GM18499 (cell line): Measurements from ENCODE around the gene IL1RAP.

Experiments used
- ATAC-seq: cut with Tn5 transposase; IDR thresholded peaks from one replicate; pipeline ENCODE4 v1.9.1; 2021; ENCODE audit warnings: moderate number of reproducible peaks; ENCODE audit not compliant: insufficient read depth, unreplicated experiment

IL1RAP gene

DNA sequence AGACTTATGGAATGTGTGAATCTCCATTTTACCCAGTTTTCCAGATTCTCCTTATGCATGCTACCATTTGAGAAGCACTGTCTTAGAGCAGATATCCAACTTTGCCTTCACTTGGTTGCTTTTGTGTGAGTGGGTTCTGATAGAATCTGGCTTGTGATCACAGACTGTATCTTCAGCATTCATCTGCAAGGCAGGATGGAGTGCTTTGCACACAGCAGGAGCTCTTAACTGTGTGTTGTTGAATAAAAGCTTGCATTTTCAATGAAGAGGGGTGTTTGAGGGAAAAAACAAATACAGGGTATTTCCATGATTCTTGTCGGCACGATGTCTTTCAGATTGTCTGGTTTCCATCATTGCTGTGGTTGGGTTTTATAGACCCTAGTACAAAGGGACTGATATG, 24.4 kb downstream of the IL1RAP start:
- ATAC-seq = no peak

DNA sequence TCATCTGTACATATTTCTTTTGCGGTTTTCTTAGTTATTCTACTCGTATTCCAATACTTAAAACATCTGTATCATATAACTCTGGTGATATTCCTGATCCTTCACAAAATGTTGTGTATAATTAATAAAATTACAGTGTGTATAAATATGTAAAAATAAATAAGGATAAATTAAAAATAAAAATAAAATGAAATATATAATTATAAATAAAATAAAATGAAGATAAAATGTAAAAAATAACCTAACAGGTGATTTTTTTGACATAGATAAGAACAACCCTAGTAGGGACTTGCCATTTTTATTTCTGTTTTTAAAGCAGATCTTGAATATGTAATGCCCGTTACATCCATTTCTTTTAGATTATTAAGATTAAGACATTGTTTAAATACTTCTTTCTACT, 25.6 kb downstream of the IL1RAP start:
- ATAC-seq = no peak

DNA sequence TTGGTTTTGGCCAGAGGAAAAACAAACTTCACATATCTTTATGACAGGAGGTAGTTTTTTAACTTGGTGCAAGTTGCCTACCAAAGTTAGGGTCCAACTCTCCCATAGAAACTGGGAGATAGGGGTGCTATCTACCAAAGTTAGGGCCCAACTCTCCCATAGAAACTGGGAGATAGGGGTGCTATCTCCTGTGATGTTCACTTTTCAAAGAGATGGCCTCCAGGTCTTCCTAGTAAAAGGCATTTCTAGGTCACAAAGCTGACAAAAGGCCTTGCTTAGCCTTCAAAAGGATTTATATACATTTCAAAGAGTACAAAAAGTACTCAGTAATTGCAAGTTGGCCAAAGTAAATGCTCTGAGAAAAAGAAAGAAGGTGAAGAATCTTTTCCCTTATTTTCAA, 27.1 kb downstream of the IL1RAP start:
- ATAC-seq = no peak

DNA sequence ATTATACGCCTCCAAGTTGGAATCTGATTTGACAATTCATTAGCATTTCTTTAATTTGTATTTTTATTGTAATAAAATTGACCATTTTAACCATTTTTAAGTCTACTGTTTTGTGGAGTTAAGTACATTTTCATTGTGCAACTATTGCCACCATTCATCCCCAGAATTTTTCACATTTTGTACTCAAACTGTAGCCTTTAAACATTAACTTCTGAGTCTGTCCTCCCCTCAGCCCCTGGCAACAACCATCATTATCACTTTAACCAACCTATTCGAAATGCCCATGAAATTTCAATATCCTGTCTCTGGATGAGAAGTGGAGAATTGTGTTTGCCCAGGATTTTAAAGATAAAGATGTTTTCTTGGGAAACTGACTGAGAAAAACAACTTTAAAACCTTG, 27.7 kb downstream of the IL1RAP start:
- ATAC-seq = no peak

DNA sequence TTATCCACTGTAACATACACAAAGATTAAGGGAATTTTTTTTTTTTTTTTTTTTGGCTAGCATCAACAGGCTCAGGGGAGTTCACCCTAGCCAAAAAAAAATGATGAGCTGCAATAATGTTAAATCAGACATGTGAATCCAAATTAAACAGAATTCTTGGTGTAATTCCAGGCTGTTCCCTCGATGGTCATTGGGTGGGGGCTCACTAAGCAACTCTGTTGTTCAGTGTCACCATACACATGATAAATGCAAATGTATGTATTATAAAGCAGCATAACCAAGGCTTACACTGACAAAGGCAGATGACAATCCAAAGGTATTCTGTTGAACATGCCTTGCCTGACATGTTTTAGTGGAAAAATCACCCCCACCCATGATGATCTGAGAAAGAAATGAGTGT, 29.0 kb downstream of the IL1RAP start:
- ATAC-seq = no peak

DNA sequence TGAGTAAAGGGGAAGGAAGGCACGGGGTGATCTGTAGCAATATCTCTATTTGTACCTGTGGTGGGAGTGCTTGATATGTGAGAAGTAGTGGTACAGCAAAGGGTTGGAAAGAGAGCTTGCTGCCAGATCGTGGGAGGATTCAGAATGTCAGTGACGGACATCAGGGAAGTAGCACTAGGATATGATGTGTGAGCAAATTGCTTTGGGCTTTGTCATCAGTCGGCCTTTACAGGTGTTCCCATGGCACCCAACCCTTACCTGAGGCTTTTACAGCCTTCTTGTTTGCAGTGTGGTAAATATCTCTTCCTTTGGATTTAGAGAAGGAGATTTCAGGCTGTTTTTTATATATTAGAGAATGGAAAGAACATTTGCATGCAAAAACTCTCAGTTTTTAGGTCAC, 29.8 kb downstream of the IL1RAP start:
- ATAC-seq = no peak

DNA sequence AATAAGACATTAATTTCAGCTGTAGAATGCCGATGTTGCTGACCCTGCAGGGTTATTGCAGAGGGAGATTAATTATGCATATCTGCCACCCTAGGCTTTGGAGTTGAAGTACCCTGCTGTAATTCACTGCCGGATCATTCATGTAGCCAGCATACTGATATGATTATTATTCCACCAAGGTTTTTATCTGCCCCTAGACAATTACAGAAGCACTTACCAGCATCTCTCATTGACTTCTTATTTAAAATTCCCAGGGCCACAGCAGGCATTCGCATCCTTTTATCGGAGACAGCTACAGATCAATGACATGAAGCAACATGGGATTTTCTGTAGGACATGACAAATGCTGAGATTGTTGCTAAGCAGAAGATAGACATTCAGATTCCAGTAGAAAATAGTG, 31.3 kb downstream of the IL1RAP start:
- no peak for ATAC-seq

DNA sequence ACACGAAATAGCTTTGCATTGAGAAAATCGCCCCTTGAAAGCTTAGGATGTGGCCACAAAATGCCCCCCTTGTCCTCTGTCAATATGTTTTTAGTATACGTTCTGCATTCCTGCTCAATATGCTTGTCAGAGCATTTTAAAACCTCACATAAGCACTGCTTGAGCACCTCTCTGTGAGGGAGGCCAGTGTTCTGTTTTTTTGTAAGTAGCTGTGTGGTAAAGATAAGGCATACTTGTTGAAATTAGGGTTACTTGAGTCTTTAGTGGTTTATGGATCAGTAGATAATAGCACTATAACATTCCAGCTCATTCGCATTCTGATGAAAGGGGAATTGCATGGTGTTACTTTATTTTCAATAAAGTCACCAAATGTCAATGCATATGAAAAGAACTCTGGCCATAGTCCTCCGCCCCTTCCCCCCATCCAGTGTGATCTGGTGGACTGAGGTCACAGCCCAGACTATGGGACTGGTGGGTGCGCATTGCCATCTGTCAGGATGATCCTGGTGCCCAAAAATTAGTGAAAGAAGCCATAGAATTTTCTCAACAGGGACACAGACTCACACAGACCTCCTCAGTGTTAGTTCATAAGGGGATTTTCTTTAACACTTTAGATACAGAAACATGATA, 33.1 kb downstream of the IL1RAP start:
- no peak for ATAC-seq

DNA sequence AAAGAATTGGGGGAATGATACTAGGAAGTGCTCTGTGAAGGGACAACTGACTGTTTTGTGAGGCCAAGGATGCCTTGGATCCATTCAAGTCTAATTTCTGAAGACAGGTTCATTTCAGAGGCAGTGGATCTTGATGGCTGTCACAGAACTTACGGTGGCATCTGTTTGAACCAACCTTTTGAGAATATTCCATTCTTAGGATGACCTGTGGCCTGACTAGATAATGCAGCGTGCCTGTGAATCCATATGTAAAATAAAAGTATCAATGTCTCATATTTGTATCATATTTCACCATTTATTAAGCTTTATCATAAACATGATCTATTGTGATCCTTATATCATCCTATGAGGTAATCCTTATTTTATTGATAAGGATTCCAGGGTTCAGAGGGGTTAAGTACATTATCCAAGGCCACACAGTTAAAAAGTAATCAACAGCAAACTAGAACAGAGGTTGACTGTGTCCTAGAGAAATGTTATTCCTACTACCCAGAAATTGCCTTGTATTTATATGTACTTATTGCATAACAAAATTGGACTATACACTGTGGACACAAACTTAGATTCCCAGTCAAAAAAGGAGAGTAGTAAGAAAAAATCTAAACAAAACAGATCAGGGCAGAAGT, 34.3 kb downstream of the IL1RAP start:
- ATAC-seq = no peak

DNA sequence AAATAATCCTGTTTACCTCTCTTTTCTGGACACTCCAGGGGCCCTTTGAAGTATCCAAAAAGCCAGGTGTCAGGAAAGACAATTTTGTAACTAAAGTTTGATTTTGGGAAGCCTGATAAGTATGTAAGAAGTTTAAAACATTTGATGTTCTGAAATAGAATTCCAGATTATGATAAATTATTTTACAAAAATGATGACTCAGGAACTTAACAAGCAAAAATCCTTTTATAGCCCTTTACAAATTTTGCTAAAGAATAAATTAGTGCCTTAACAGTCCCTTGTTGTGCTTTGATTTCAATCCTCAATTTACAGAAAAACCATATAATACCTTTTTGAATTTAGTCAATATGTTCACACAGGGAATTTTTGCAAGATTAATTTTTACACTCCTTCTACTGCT, 38.1 kb downstream of the IL1RAP start:
- no peak for ATAC-seq

DNA sequence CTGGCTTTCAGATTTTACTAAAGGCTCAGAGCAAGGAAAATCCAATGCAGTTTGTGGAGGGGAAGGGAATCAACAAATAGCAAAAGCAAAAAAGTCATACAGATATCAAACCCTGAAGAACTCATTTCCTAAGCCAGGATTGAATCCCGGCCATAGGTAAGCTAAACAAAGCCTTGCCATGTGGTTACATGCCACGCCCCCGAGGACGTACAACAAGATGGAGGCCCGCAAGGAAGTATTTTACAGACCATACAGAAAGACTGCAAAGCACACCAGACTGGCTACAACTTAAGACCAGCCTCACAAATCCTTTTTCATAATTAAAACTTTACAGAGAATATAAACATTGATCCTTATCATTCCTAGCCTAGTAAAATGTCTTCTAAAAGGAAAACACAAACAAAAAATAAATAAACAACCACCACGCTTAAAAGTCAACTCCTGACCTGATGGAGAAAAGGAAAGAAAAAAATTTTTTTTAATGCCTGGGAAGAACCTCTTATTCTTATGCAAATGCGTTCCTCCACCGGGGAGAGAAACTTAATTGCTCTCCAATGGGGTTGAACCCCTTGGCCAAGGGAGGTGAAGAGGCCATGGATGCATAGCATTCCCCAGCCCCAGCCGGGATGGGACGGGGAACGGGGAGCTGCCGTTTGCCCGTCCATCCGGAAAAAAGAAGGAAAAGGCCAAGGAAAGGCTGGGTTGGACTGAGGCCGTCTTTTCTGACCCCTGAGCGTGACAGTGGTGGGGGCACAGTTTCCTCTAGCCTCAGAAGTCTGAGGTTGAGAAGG, 39.3 kb downstream of the IL1RAP start:
- no peak for ATAC-seq

DNA sequence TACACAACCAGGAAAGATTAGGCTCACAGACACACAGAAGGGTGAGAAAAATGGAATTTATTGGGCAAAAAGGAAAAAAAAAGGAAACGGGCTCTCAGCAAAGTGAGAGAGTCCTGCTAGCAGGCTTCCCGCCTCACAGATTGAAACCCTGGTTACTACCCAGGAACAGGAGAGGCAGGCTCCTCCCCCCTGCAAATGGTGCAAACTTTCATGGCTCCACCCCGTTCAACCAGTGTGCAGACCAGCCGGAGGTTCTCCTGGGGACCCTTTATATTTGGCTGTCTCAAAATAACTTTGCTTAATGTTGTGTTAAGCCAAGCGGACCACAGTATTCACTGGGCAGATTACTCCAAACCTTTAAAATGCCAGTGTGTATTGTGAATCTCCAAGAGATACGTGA, 40.3 kb downstream of the IL1RAP start:
- no peak for ATAC-seq

DNA sequence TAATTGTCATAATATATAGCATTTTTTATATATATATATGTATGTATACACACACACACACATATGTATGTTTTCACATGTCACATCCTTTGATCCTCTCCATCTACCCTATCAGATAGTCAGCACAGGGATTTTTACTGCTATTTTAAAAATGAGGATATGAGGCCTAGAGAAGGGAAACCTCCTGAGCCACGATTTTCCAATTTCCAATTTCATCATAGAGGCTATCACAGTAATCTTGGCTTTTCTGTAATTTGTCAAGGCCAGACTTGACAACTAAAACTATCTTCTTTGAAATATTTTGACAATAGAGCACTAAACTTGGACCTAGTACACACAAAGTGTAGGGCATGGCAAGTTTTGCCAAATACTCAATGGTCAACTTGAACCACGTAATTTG, 42.5 kb downstream of the IL1RAP start:
- no peak for ATAC-seq

DNA sequence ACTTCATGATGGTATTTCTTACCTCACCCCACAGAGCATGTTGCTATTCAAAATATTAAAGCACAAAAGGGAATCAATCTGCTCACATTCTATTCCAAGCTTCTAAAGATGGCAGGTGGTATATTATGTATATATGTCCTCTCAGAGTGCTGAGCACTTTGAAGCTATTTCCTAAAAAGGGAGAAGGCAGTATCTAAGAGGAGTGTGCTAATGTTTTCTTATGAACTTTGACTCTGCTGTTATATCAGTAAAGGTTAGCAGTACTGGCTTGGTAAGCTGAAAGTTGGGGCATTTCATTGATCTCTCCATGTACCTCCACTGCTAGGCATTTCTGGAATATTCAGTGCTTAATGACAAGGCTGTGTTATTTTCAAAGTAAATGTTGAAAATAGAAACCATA, 43.4 kb downstream of the IL1RAP start:
- no peak for ATAC-seq

DNA sequence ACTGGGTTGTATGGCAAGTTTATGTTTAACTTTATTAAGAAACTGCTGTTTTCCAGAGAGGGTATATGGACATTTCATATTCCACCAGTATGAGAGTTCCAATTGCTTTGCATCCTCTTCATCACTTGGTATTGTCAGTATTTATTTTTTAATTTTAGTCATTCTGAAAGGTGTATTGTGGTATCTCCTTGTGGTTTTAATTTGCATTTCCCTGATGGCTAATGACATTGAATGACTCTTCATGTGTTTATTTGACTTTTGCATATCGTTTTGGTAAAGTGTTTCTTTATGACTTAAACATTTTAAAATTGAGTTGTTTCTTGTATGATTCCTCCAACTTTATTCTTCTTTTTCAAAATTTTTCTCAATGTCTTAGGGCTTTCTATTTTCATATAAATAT, 44.4 kb downstream of the IL1RAP start:
- no peak for ATAC-seq

DNA sequence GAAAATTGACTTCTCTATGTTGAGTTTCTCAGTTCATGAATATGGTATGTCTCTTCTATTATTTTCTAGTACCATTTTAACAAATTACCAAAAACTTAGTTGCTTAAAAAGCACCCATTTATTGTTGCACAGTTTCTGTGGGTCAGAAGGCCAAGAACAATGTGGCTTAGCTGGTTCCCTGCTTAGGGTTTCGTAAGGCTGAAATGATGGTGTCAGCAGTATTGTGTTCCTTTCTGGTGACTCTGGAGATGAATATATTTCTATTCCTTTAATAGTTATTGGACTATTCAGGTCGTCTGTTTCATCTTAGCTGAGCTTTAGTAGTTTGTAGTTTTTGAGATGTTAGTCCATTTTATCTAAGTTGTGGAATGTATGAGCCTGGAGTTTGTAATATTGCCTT, 44.9 kb downstream of the IL1RAP start:
- ATAC-seq = no peak

DNA sequence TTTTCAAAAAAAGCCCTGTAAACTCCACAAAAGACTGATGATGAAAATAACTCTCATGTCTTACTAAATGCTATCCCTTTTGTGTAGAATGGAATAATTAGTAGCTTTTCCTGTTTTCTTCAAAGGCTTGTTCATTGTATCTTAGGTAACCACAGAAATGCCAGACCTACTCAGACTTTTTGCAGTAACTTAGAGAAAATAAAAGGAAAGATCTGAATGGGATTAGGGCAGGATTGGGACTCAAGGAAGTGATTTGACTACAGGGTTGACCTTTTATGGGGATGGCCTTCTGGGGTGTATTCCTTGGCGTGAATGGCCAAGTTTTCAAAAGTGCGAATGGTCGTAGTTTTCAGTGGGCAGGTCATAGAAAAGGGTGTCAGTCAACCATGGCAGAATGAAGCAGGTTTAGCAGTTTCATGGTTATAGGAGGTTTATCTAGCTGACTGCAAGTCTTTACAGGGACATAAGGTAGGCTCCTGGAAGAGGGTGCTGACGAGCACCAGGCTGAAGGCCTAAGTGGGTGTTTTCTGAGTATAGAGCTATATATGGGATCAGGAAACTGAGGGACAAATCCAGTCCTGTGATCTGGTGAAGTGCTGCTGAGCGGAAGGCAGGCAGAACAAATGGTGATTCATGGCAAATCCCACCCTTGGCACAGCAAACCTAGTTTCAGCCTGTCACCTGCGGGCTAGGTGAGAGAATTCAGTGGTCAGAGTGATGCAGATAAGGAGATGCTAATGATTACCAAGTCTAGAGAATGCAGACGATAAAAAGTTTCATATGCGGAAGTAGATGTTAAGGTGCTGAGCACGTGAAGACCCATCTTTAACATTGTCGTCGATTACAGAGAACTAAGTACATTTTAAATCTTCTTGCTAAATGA, 46.4 kb downstream of the IL1RAP start:
- ATAC-seq = no peak

DNA sequence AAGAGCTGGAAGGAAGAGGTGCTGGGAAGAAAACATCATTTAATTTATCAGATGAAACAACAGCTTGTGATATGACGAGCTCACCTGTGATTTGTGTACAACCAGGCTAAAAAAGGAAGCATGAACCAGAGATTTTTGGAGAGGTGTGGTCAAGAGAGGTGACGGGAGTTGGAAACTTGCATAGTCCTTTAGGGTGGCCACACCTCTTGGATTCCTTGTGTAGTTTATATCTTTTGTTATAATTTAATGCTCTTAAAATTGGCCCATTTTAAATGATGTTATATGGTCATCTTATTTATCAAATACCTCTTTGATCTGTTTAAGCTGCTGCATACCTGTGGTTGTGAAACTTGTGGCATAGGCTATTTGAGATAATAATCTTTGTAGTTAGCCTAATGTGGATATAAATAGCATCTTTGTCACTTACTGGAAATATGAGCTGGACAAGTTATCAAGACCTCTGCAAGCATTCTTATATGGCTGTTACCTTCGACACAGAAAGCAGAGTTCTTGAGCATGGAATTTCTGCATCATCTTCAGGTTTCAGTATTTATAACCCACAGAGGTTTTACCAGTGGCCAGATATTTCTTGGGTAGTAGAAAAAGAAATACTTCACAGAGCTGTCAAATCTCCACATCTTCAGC, 49.1 kb downstream of the IL1RAP start:
- ATAC-seq = no peak

DNA sequence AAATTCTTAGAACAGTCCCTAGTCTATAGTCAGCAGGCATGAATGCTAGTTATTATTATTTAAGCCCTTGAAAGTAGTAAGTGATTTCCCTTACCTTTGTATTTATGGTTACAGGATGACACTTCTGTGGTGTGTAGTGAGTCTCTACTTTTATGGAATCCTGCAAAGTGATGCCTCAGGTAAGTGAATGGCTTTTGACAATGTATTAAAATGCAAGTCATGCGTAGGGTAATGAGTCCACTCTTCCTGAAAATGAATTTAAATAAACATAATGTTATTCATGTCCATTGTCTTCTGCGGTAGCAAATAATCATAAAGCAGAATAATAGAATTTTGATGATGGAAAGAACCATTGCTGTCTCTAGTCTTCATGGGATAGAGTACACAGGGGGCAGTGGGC, 50.3 kb downstream of the IL1RAP start:
- ATAC-seq = no peak
